Measurements from ENCODE around the gene PRAC2.

The PRAC2 gene

GRCh38 chr17:48759288-48759687 lies 36.3 kb downstream of the PRAC2 start:
- H4K12ac ChIP-seq (ENCODE audit: low read depth, low read length) = no peak overlapping the region
- no peak overlapping the region for H2BK120ac ChIP-seq (ENCODE audit: insufficient read depth, low read length, poor library complexity)
- no peak overlapping the region for H4K8ac ChIP-seq (ENCODE audit: low read depth, low read length)
- no peaks in the 10 kb centered on the region for H3K79me2 ChIP-seq (ENCODE audit: control insufficient read depth, insufficient read depth, low read length, poor library complexity)
- no peak overlapping the region for H3K18ac ChIP-seq (ENCODE audit: low read length)
- H3K36me3 ChIP-seq (ENCODE audit: control insufficient read depth in 1 of 2, insufficient read depth in 2 of 2, low read length in 2 of 2) = no peaks in the 10 kb centered on the region
- H3K27ac ChIP-seq (ENCODE audit: low read depth, low read length) = no peak overlapping the region
- no peak overlapping the region for H2AFZ ChIP-seq (ENCODE audit: insufficient read depth, low read length, poor library complexity)
- peaks cover 0 to 2% of the 10 kb centered on the region in 2 experiments for H3K4me1 ChIP-seq (ENCODE audit: control insufficient read depth in 1 of 2, insufficient read depth in 2 of 2, low read length in 2 of 2)
- peaks cover 4% of the 10 kb centered on the region for H3K9me3 ChIP-seq (ENCODE audit: insufficient read depth, low read depth, low read length)
- DNase-seq = no peak
- H3K4me3 ChIP-seq (ENCODE audit: low read depth, low read length) = no peak overlapping the region
- H3K79me1 ChIP-seq (ENCODE audit: low read length) = no peaks in the 10 kb centered on the region
- H3K14ac ChIP-seq (ENCODE audit: low read length) = no peak overlapping the region
- no peak overlapping the region for H2AK5ac ChIP-seq (ENCODE audit: low read length)
- no peak overlapping the region for H3K23ac ChIP-seq (ENCODE audit: low read length)
- peaks cover 32% of the 10 kb centered on the region for H3K27me3 ChIP-seq (ENCODE audit: insufficient read depth, low read length)
- no peak overlapping the region for H3K4ac ChIP-seq (ENCODE audit: low read depth, low read length)
- no peak overlapping the region for H3K9ac ChIP-seq (ENCODE audit: low read length)
- no peak overlapping the region for H4K91ac ChIP-seq (ENCODE audit: low read depth, low read length)
- H2BK5ac ChIP-seq (ENCODE audit: low read depth, low read length, poor library complexity) = no peak overlapping the region
- H3K4me2 ChIP-seq (ENCODE audit: low read length) = no peak overlapping the region
- H2BK12ac ChIP-seq (ENCODE audit: low read length) = no peak overlapping the region

GRCh38 chr17:48760411-48760810 lies 37.4 kb downstream of the PRAC2 start:
- no peak overlapping the region for H3K23ac ChIP-seq (ENCODE audit: low read length)
- H3K4me2 ChIP-seq (ENCODE audit: low read length) = no peak overlapping the region
- WGBS (ENCODE audit: extremely low coverage, insufficient coverage, insufficient read length) = no CpG with 5 or more reads among the region's 4 CpGs
- no peak for DNase-seq
- H2AFZ ChIP-seq (ENCODE audit: insufficient read depth, low read length, poor library complexity) = no peak overlapping the region
- no peak overlapping the region for H4K8ac ChIP-seq (ENCODE audit: low read depth, low read length)
- H3K27me3 ChIP-seq (ENCODE audit: insufficient read depth, low read length) = peaks cover 21% of the 10 kb centered on the region
- no peak overlapping the region for H3K4ac ChIP-seq (ENCODE audit: low read depth, low read length)
- no peak overlapping the region for H3K27ac ChIP-seq (ENCODE audit: low read depth, low read length)
- H4K91ac ChIP-seq (ENCODE audit: low read depth, low read length) = no peak overlapping the region
- no peaks in the 10 kb centered on the region for H3K79me2 ChIP-seq (ENCODE audit: control insufficient read depth, insufficient read depth, low read length, poor library complexity)
- H2BK120ac ChIP-seq (ENCODE audit: insufficient read depth, low read length, poor library complexity) = no peak overlapping the region
- no peak overlapping the region for H2AK5ac ChIP-seq (ENCODE audit: low read length)
- no peak overlapping the region for H3K14ac ChIP-seq (ENCODE audit: low read length)
- H3K4me3 ChIP-seq (ENCODE audit: low read depth, low read length) = no peak overlapping the region
- no peaks in the 10 kb centered on the region for H3K4me1 ChIP-seq (ENCODE audit: control insufficient read depth in 1 of 2, insufficient read depth in 2 of 2, low read length in 2 of 2)
- H2BK12ac ChIP-seq (ENCODE audit: low read length) = no peak overlapping the region
- no peak overlapping the region for H3K18ac ChIP-seq (ENCODE audit: low read length)
- H4K12ac ChIP-seq (ENCODE audit: low read depth, low read length) = no peak overlapping the region
- H3K36me3 ChIP-seq (ENCODE audit: control insufficient read depth in 1 of 2, insufficient read depth in 2 of 2, low read length in 2 of 2) = no peaks in the 10 kb centered on the region
- no peak overlapping the region for H2BK5ac ChIP-seq (ENCODE audit: low read depth, low read length, poor library complexity)
- H3K9me3 ChIP-seq (ENCODE audit: insufficient read depth, low read depth, low read length) = peaks cover 4% of the 10 kb centered on the region
- no peak overlapping the region for H3K9ac ChIP-seq (ENCODE audit: low read length)
- no peaks in the 10 kb centered on the region for H3K79me1 ChIP-seq (ENCODE audit: low read length)

- Histone ChIP-seq H3K9me3 (ENCODE audit: insufficient read depth, low read depth, low read length) (peaks cover 4% of the 10 kb centered on the region), H2AK5ac (ENCODE audit: low read length) (no peak overlapping the region), H3K23ac (ENCODE audit: low read length) (no peak overlapping the region), H3K27me3 (ENCODE audit: insufficient read depth, low read length) (peaks cover 15% of the 10 kb centered on the region), H3K4me3 (ENCODE audit: low read depth, low read length) (no peak overlapping the region), H2BK5ac (ENCODE audit: low read depth, low read length, poor library complexity) (no peak overlapping the region), H2AFZ (ENCODE audit: insufficient read depth, low read length, poor library complexity) (no peak overlapping the region), H3K36me3 (ENCODE audit: control insufficient read depth in 1 of 2, insufficient read depth in 2 of 2, low read length in 2 of 2) (no peaks in the 10 kb centered on the region), H2BK12ac (ENCODE audit: low read length) (no peak overlapping the region), H3K4me2 (ENCODE audit: low read length) (no peak overlapping the region), H3K18ac (ENCODE audit: low read length) (no peak overlapping the region), H3K14ac (ENCODE audit: low read length) (no peak overlapping the region), H4K8ac (ENCODE audit: low read depth, low read length) (no peak overlapping the region), H3K4me1 (ENCODE audit: control insufficient read depth in 1 of 2, insufficient read depth in 2 of 2, low read length in 2 of 2) (no peaks in the 10 kb centered on the region), H4K91ac (ENCODE audit: low read depth, low read length) (no peak overlapping the region), H3K79me2 (ENCODE audit: control insufficient read depth, insufficient read depth, low read length, poor library complexity) (no peaks in the 10 kb centered on the region), H3K4ac (ENCODE audit: low read depth, low read length) (no peak overlapping the region), H3K27ac (ENCODE audit: low read depth, low read length) (no peak overlapping the region), H4K12ac (ENCODE audit: low read depth, low read length) (no peak overlapping the region), H2BK120ac (ENCODE audit: insufficient read depth, low read length, poor library complexity) (no peak overlapping the region), H3K9ac (ENCODE audit: low read length) (no peak overlapping the region), H3K79me1 (ENCODE audit: low read length) (no peaks in the 10 kb centered on the region)
- no CpG with 5 or more reads among the region's 6 CpGs for WGBS (ENCODE audit: extremely low coverage, insufficient coverage, insufficient read length)
- DNase-seq = no peak
Measured at GRCh38 chr17:48761114-48761513, 38.1 kb downstream of the PRAC2 start.

GRCh38 chr17:48767263-48767774 lies 44.3 kb downstream of the PRAC2 start:
- Histone ChIP-seq H3K79me2 (ENCODE audit: control insufficient read depth, insufficient read depth, low read length, poor library complexity) (no peaks in the 10 kb centered on the region), H4K8ac (ENCODE audit: low read depth, low read length) (no peak overlapping the region), H2BK12ac (ENCODE audit: low read length) (no peak overlapping the region), H2BK5ac (ENCODE audit: low read depth, low read length, poor library complexity) (no peak overlapping the region), H3K9me3 (ENCODE audit: insufficient read depth, low read depth, low read length) (no peaks in the 10 kb centered on the region), H2BK120ac (ENCODE audit: insufficient read depth, low read length, poor library complexity) (no peak overlapping the region), H3K4me2 (ENCODE audit: low read length) (no peak overlapping the region), H3K9ac (ENCODE audit: low read length) (no peak overlapping the region), H3K36me3 (ENCODE audit: control insufficient read depth in 1 of 2, insufficient read depth in 2 of 2, low read length in 2 of 2) (no peaks in the 10 kb centered on the region), H4K12ac (ENCODE audit: low read depth, low read length) (no peak overlapping the region), H3K79me1 (ENCODE audit: low read length) (no peaks in the 10 kb centered on the region), H3K18ac (ENCODE audit: low read length) (no peak overlapping the region), H3K4ac (ENCODE audit: low read depth, low read length) (no peak overlapping the region), H3K27me3 (ENCODE audit: insufficient read depth, low read length) (no peaks in the 10 kb centered on the region), H3K23ac (ENCODE audit: low read length) (no peak overlapping the region), H4K91ac (ENCODE audit: low read depth, low read length) (no peak overlapping the region), H3K4me3 (ENCODE audit: low read depth, low read length) (no peak overlapping the region), H2AK5ac (ENCODE audit: low read length) (no peak overlapping the region), H3K14ac (ENCODE audit: low read length) (no peak overlapping the region), H3K27ac (ENCODE audit: low read depth, low read length) (no peak overlapping the region), H3K4me1 (ENCODE audit: control insufficient read depth in 1 of 2, insufficient read depth in 2 of 2, low read length in 2 of 2) (no peaks in the 10 kb centered on the region), H2AFZ (ENCODE audit: insufficient read depth, low read length, poor library complexity) (no peak overlapping the region)
- no CpG with 5 or more reads among the region's 4 CpGs for WGBS (ENCODE audit: extremely low coverage, insufficient coverage, insufficient read length)
- DNase-seq = no peak
